Breast epithelium (tissue), 3 donors: ENCODE results near the gene SCO1.

ENCODE experiments used
- CTCF ChIP-seq, 3 donors: fragments of 450-650 bp; IDR thresholded peaks; one replicate each; pipeline ENCODE4 v1.5.1; 2016 to 2017; ENCODE audit warnings: antibody characterized with exemption in 3 of 3, mild to moderate bottlenecking in 3 of 3, moderate library complexity in 3 of 3
- POLR2AphosphoS5 ChIP-seq, 3 donors: sonication (generic); formaldehyde crosslinking; IDR thresholded peaks; one replicate each; pipeline ENCODE4 v1.6.1; 2017; ENCODE audit warnings: antibody characterized with exemption in 3 of 3

- TF ChIP-seq CTCF (IDR thresholded peaks at IDR 0.05) (no peak), POLR2AphosphoS5 (IDR thresholded peaks at IDR 0.05) (no peak)
Measured at GRCh38 chr17:10731408-10731879, 34.1 kb upstream of the SCO1 start.
